H9 (cell line): ENCODE data around the gene C10orf71. TPM values are rescaled to one million over a fixed set of nuclear protein-coding genes. Genes with fewer than 3 reads are reported as not detected.

Experiments used
- DNase-seq: peaks from one replicate; pipeline ENCODE4 v3.0.0-alpha.2; 2017
- H2AFZ ChIP-seq: one replicate; pipeline ENCODE4 v1.6.1; 2013; ENCODE audit warnings: mild to moderate bottlenecking, low read length, control low read depth, moderate library complexity
- H2AK5ac ChIP-seq: 2 replicates; pipeline ENCODE4 v1.6.1; 2013; ENCODE audit warnings: low read length, control low read depth, mixed read lengths; ENCODE audit not compliant: insufficient read length
- H2BK120ac ChIP-seq: one replicate; pipeline ENCODE4 v1.6.1; 2013; ENCODE audit warnings: low read depth, mild to moderate bottlenecking, low read length, control low read depth, inconsistent platforms; ENCODE audit not compliant: poor library complexity, severe bottlenecking
- H2BK12ac ChIP-seq: 2 replicates; pipeline ENCODE4 v1.6.1; 2013; ENCODE audit warnings: low read length, control low read depth, mixed read lengths, low read depth; ENCODE audit not compliant: insufficient read length
- H2BK15ac ChIP-seq: 2 replicates; pipeline ENCODE4 v1.6.1; 2013; ENCODE audit warnings: low read depth, low read length, control low read depth
- H2BK20ac ChIP-seq: one replicate; pipeline ENCODE4 v1.6.1; 2013; ENCODE audit warnings: low read depth, mild to moderate bottlenecking, low read length, control low read depth, inconsistent platforms; ENCODE audit not compliant: poor library complexity, severe bottlenecking
- H2BK5ac ChIP-seq: 2 replicates; pipeline ENCODE4 v1.6.1; 2013; ENCODE audit warnings: low read length, control low read depth, mixed read lengths; ENCODE audit not compliant: insufficient read length
- H3K14ac ChIP-seq: 2 replicates; pipeline ENCODE4 v1.6.1; 2013; ENCODE audit warnings: low read length, control low read depth; ENCODE audit not compliant: insufficient read depth
- H3K18ac ChIP-seq: 2 replicates; pipeline ENCODE4 v1.6.1; 2013; ENCODE audit warnings: low read depth, mild to moderate bottlenecking, mixed read lengths, low read length, control low read depth; ENCODE audit not compliant: insufficient read length
- H3K23ac ChIP-seq: 2 replicates; pipeline ENCODE4 v1.6.1; 2013; ENCODE audit warnings: low read length, control low read depth, mixed read lengths, low read depth; ENCODE audit not compliant: insufficient read length
- H3K23me2 ChIP-seq: 2 replicates; pipeline ENCODE4 v1.6.1; 2013; ENCODE audit warnings: low read depth, mild to moderate bottlenecking, mixed read lengths, low read length, control low read depth; ENCODE audit not compliant: insufficient read length, poor library complexity, severe bottlenecking
- H3K27ac ChIP-seq: 2 replicates; pipeline ENCODE4 v1.5.1; 2013; ENCODE audit warnings: low read length, control low read depth, mixed read lengths, low read depth; ENCODE audit not compliant: insufficient read length
- H3K27me3 ChIP-seq: 2 replicates; pipeline ENCODE4 v1.6.1; 2013; ENCODE audit warnings: low read length, control low read depth, inconsistent platforms; ENCODE audit not compliant: insufficient read depth
- H3K4ac ChIP-seq: 2 replicates; pipeline ENCODE4 v1.6.1; 2013; ENCODE audit warnings: low read depth, mild to moderate bottlenecking, control low read depth, inconsistent platforms, low read length, moderate library complexity
- H3K4me1 ChIP-seq: 2 replicates; pipeline ENCODE4 v1.6.1; 2013; ENCODE audit warnings: low read length, control low read depth, inconsistent platforms; ENCODE audit not compliant: insufficient read depth
- H3K4me2 ChIP-seq: 2 replicates; pipeline ENCODE4 v1.6.1; 2013; ENCODE audit warnings: low read length, control low read depth, mixed read lengths; ENCODE audit not compliant: insufficient read length, insufficient read depth
- H3K56ac ChIP-seq: 2 replicates; pipeline ENCODE4 v1.6.1; 2013; ENCODE audit warnings: low read depth, mild to moderate bottlenecking, mixed read lengths, low read length, control low read depth; ENCODE audit not compliant: insufficient read length
- H3K79me1 ChIP-seq: 2 replicates; pipeline ENCODE4 v1.6.1; 2013; ENCODE audit warnings: low read depth, mild to moderate bottlenecking, moderate library complexity, low read length, control low read depth, inconsistent platforms; ENCODE audit not compliant: insufficient read depth, poor library complexity, severe bottlenecking
- H3K79me2 ChIP-seq: 2 replicates; pipeline ENCODE4 v1.6.1; 2013; ENCODE audit warnings: low read length, control low read depth, inconsistent platforms; ENCODE audit not compliant: insufficient read depth
- H3K9ac ChIP-seq: 2 replicates; pipeline ENCODE4 v1.6.1; 2013; ENCODE audit warnings: low read length, control low read depth, mixed read lengths; ENCODE audit not compliant: insufficient read length; ENCODE audit errors: extremely low read depth
- H3K9me3 ChIP-seq: one replicate; pipeline ENCODE4 v1.6.1; 2013; ENCODE audit warnings: low read depth, low read length, inconsistent platforms; ENCODE audit not compliant: control insufficient read depth
- H3T11ph ChIP-seq: one replicate; pipeline ENCODE4 v1.6.1; 2013; ENCODE audit warnings: mild to moderate bottlenecking, low read length, control low read depth, inconsistent platforms
- H4K20me1 ChIP-seq: one replicate; pipeline ENCODE4 v1.6.1; 2013; ENCODE audit not compliant: control insufficient read depth, insufficient read length, insufficient read depth
- H4K5ac ChIP-seq: 2 replicates; pipeline ENCODE4 v1.6.1; 2013; ENCODE audit warnings: low read depth, mild to moderate bottlenecking, mixed read lengths, low read length, control low read depth; ENCODE audit not compliant: insufficient read length
- H4K8ac ChIP-seq: replicated peaks from 2 replicates; pipeline ENCODE4 v1.6.1; 2013; ENCODE audit warnings: low read length, control low read depth, mixed read lengths, low read depth; ENCODE audit not compliant: insufficient read length
- H4K91ac ChIP-seq: 2 replicates; pipeline ENCODE4 v1.6.1; 2013; ENCODE audit warnings: low read depth, mild to moderate bottlenecking, moderate library complexity, mixed read lengths, low read length, control low read depth; ENCODE audit not compliant: insufficient read length
- H3K27ac Mint-ChIP-seq, 3 experiments: 2 replicates in 2 of 3; 3 replicates in 1 of 3; pipeline ENCODE4 v1.8.0; 2020 to 2021; ENCODE audit warnings: mixed read lengths in 3 of 3, mild to moderate bottlenecking in 1 of 3, moderate library complexity in 1 of 3
- H3K27me3 Mint-ChIP-seq: 2 replicates; pipeline ENCODE4 v1.8.0; 2021; ENCODE audit warnings: low read depth, mild to moderate bottlenecking, moderate library complexity, mixed read lengths
- H3K36me3 Mint-ChIP-seq, 3 experiments: 2 replicates in 2 of 3; 3 replicates in 1 of 3; pipeline ENCODE4 v1.8.0; 2020 to 2021; ENCODE audit warnings: low read depth in 3 of 3, mixed read lengths in 3 of 3; ENCODE audit not compliant: insufficient read depth in 1 of 3
- H3K4me1 Mint-ChIP-seq, 2 experiments: 2 replicates each; pipeline ENCODE4 v1.8.0; 2020; ENCODE audit warnings: mixed read lengths in 2 of 2
- H3K4me3 Mint-ChIP-seq, 2 experiments: 2 replicates in 1 of 2; 3 replicates in 1 of 2; pipeline ENCODE4 v1.8.0; 2020 to 2021; ENCODE audit warnings: mild to moderate bottlenecking in 2 of 2, mixed read lengths in 2 of 2, moderate library complexity in 1 of 2
- H3K9me3 Mint-ChIP-seq, 2 experiments: 2 replicates in 1 of 2; 3 replicates in 1 of 2; pipeline ENCODE4 v1.8.0; 2020; ENCODE audit warnings: mild to moderate bottlenecking in 2 of 2, mixed read lengths in 2 of 2, moderate library complexity in 1 of 2
- WGBS: extraction: QIAGEN DNeasy Blood & Tissue Kit; methylation state at CpG from one replicate; pipeline ENCODE4 v1.1.7; 2013; ENCODE audit warnings: missing lambda C conversion rate, low lambda C conversion rate, mixed read lengths; ENCODE audit not compliant: insufficient read length; ENCODE audit errors: extremely low coverage; 5-methylcytosine and 5-hydroxymethylcytosine counted together
- total RNA-seq: library from RNA; stranded (reverse); gene quantifications from 2 replicates; pipeline ENCODE4 v1.2.1, GENCODE V29; 2021
- TF ChIP-seq, protein P1 (sequence below): fragments of 200-600 bp; sonication (generic); conservative IDR thresholded peaks from 3 replicates; pipeline ENCODE4 v1.8.0; 2021; ENCODE audit warnings: antibody characterized with exemption, mild to moderate bottlenecking

The C10orf71 gene
- total RNA-seq, 1 experiment from 2014 or later: not detected

DNA sequence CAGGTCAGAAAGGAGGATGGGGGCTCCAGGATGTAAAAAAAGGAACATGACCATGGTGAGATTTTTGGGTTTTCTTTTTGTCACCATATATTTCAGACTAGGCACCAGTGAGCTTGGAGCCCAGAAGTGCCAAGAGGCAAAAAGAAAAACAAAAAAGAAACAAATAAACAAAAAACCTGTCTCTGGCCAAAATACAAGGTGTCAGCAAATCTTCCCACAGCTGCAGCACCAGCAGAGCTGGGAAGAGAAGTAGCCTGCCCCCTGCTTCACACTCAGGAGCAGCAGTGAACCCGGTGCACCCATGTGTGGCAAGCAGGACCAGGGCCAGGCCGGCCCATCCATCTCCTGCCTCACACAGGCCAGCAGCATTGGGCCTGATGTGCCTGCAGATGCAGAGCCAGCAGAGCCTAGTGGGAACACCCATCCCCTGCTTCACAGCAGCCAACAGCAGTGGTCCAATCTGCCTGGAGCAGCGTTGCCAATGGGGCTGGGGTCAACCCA, 34.7 kb upstream of the C10orf71 start:
- Histone ChIP-seq H2BK20ac (no peak overlapping the region), H3K56ac (no peak overlapping the region), H2AK5ac (no peak overlapping the region), H3T11ph (no peak overlapping the region), H3K4ac (no peak overlapping the region), H3K9me3 (no peaks in the 10 kb centered on the region), H3K4me2 (no peak overlapping the region), H3K14ac (no peak overlapping the region), H4K20me1 (no peaks in the 10 kb centered on the region), H3K18ac (no peak overlapping the region), H2AFZ (no peak overlapping the region), H3K27me3 (no peaks in the 10 kb centered on the region), H4K8ac (no peak overlapping the region), H3K23ac (no peak overlapping the region), H3K4me1 (no peaks in the 10 kb centered on the region), H2BK15ac (no peak overlapping the region), H2BK12ac (no peak overlapping the region), H2BK120ac (no peak overlapping the region), H3K79me2 (no peaks in the 10 kb centered on the region), H2BK5ac (no peak overlapping the region), H3K23me2 (no peaks in the 10 kb centered on the region), H4K5ac (no peak overlapping the region), H3K27ac (no peak overlapping the region), H3K79me1 (no peaks in the 10 kb centered on the region), H4K91ac (no peak overlapping the region), H3K9ac (no peak overlapping the region)
- Mint-ChIP-seq H3K27me3 (peaks cover 11% of the 10 kb centered on the region; the same call in 1 of the 2 replicates), H3K36me3 (peaks cover 2 to 24% (median 15%) of the 10 kb centered on the region in 3 experiments; a peak in 6 of 7 replicates), H3K9me3 (peaks cover 28 to 31% of the 10 kb centered on the region in 2 experiments), H3K27ac (no peak overlapping the region), H3K4me3 (no peak overlapping the region), H3K4me1 (peaks cover 4 to 6% of the 10 kb centered on the region in 2 experiments; a peak in 2 of 4 replicates)
- WGBS: no CpG with 5 or more reads among the region's 3 CpGs
- DNase-seq: no peak
- TF ChIP-seq, protein P1, sequence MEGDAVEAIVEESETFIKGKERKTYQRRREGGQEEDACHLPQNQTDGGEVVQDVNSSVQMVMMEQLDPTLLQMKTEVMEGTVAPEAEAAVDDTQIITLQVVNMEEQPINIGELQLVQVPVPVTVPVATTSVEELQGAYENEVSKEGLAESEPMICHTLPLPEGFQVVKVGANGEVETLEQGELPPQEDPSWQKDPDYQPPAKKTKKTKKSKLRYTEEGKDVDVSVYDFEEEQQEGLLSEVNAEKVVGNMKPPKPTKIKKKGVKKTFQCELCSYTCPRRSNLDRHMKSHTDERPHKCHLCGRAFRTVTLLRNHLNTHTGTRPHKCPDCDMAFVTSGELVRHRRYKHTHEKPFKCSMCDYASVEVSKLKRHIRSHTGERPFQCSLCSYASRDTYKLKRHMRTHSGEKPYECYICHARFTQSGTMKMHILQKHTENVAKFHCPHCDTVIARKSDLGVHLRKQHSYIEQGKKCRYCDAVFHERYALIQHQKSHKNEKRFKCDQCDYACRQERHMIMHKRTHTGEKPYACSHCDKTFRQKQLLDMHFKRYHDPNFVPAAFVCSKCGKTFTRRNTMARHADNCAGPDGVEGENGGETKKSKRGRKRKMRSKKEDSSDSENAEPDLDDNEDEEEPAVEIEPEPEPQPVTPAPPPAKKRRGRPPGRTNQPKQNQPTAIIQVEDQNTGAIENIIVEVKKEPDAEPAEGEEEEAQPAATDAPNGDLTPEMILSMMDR: no peak
